CD8-positive, alpha-beta memory T cell (primary cell): ENCODE measurements around the gene SLC35A5. TPM values are rescaled to one million over a fixed set of nuclear protein-coding genes. Genes with fewer than 3 reads are reported as not detected.

Source experiments
- CTCF ChIA-PET: fragments of 350-600 bp; sonication (Branson Sonifier 250); formaldehyde crosslinking; loops from one replicate; lab custom pipeline; 2021; ENCODE audit warnings: antibody characterized with exemption; lab: Charles Lee
- POLR2A ChIA-PET: fragments of 350-600 bp; sonication (Branson Sonifier 250); formaldehyde crosslinking; loops from one replicate; lab custom pipeline; 2021; ENCODE audit warnings: antibody characterized with exemption; lab: Charles Lee
- DNase-seq, 5 donors: peaks; one replicate each; pipeline versions ENCODE4 v3.0.0 to v3.0.0-alpha.2; 2020 to 2022; ENCODE audit warnings: mixed read lengths in 1 of 5
- H3K27ac ChIP-seq: one replicate; pipeline ENCODE4 v1.7.0; 2013; ENCODE audit warnings: low read depth, mild to moderate bottlenecking, low read length, moderate library complexity
- H3K27me3 ChIP-seq: 2 replicates; pipeline ENCODE4 v1.7.0; 2013; ENCODE audit warnings: low read length, mild to moderate bottlenecking; ENCODE audit not compliant: insufficient read depth, poor library complexity, severe bottlenecking
- H3K36me3 ChIP-seq: 2 replicates; pipeline ENCODE4 v1.7.0; 2013; ENCODE audit warnings: mild to moderate bottlenecking, low read length, moderate library complexity; ENCODE audit not compliant: insufficient read depth
- H3K4me1 ChIP-seq: 2 replicates; pipeline ENCODE4 v1.7.0; 2013; ENCODE audit warnings: mild to moderate bottlenecking, low read length, moderate library complexity; ENCODE audit not compliant: insufficient read depth
- H3K4me3 ChIP-seq: 2 replicates; pipeline ENCODE4 v1.7.0; 2013; ENCODE audit warnings: mild to moderate bottlenecking, low read length
- H3K9me3 ChIP-seq: 2 replicates; pipeline ENCODE4 v1.7.0; 2013; ENCODE audit warnings: mild to moderate bottlenecking, low read length
- H3K27ac Mint-ChIP-seq, 8 donors: one replicate each; pipeline ENCODE4 v1.8.0; 2020 to 2021; ENCODE audit warnings: mixed read lengths in 8 of 8, mild to moderate bottlenecking in 6 of 8, inconsistent platforms in 3 of 8, moderate library complexity in 3 of 8
- H3K27me3 Mint-ChIP-seq, 2 donors: one replicate each; pipeline ENCODE4 v1.8.0; 2020 to 2021; ENCODE audit warnings: mixed read lengths in 2 of 2, mild to moderate bottlenecking in 1 of 2, moderate library complexity in 1 of 2
- H3K36me3 Mint-ChIP-seq, 3 donors: one replicate each; pipeline ENCODE4 v1.8.0; 2020 to 2021; ENCODE audit warnings: mixed read lengths in 3 of 3, inconsistent platforms in 1 of 3, mild to moderate bottlenecking in 1 of 3
- H3K4me1 Mint-ChIP-seq, 3 donors: one replicate each; pipeline ENCODE4 v1.8.0; 2020 to 2021; ENCODE audit warnings: mixed read lengths in 3 of 3, inconsistent platforms in 1 of 3, mild to moderate bottlenecking in 1 of 3
- H3K4me3 Mint-ChIP-seq, 7 donors: one replicate each; pipeline ENCODE4 v1.8.0; 2020 to 2021; ENCODE audit warnings: mixed read lengths in 7 of 7, mild to moderate bottlenecking in 6 of 7, moderate library complexity in 4 of 7, inconsistent platforms in 2 of 7
- H3K9me3 Mint-ChIP-seq, 5 donors: one replicate each; pipeline ENCODE4 v1.8.0; 2020 to 2022; ENCODE audit warnings: mixed read lengths in 5 of 5, mild to moderate bottlenecking in 3 of 5, moderate library complexity in 2 of 5, inconsistent platforms in 1 of 5
- polyA plus RNA-seq: library from polyadenylated mRNA; unstranded; fragments of 300-500 nt; fragmentation: Illumina TruSeq; gene quantifications from one replicate; pipeline ENCODE4 v1.2.3, GENCODE V29; 2021
- total RNA-seq, 2 experiments: library from RNA; stranded (reverse); gene quantifications; one replicate each; pipeline ENCODE4 v1.2.3, GENCODE V29; 2021

The SLC35A5 gene
- total and polyA plus RNA-seq, 3 experiments from 2014 or later: 18.3 to 25.1 (median 19.8) TPM

DNA sequence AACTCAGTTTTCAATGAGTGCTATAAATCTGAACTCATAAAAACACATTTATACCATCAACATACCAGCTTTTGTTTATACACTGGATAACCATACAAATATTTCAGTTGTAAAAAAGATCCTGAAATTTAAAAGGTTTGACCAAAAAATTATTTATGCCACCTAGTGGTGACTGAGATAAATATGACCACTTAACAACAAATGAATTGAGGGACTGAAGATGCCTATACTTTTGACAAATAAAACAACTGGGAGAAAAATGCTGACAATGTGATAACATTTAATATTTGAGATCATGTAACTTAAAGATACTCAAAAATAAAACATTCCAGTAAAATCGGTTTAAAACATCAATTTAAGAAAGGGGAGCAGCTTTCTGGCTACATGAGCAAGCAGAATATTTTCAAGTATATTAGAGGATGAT is 30.5 kb upstream of the SLC35A5 start:
- no peak overlapping the region for H3K27ac ChIP-seq
- no peak overlapping the region for H3K4me3 ChIP-seq
- DNase-seq: peak in 1 of 5 donors; percentile 23
- Mint-ChIP-seq H3K9me3 (no peaks in the 10 kb centered on the region), H3K4me1 (peaks cover 0 to 4% (median 2%) of the 10 kb centered on the region in 3 donors), H3K4me3 (no peak overlapping the region), H3K27me3 (no peaks in the 10 kb centered on the region), H3K27ac (peak overlapping the region in 1 of 8 donors; percentile 9), H3K36me3 (peaks cover 0 to 77% (median 21%) of the 10 kb centered on the region in 3 donors)
- H3K36me3 ChIP-seq: peaks cover 42% of the 10 kb centered on the region
- H3K9me3 ChIP-seq: no peaks in the 10 kb centered on the region
- POLR2A ChIA-PET: no interaction called here
- CTCF ChIA-PET: interaction anchor here (0.6 to 1.3 kb wide), 4 partner anchors 30 to 553 kb away, joined by 3 to 9 read pairs (median 6); partner anchors contain the start of genes ABHD10, ATG3, SLC35A5 and SLC9C1
- no peaks in the 10 kb centered on the region for H3K27me3 ChIP-seq
- no peaks in the 10 kb centered on the region for H3K4me1 ChIP-seq

DNA sequence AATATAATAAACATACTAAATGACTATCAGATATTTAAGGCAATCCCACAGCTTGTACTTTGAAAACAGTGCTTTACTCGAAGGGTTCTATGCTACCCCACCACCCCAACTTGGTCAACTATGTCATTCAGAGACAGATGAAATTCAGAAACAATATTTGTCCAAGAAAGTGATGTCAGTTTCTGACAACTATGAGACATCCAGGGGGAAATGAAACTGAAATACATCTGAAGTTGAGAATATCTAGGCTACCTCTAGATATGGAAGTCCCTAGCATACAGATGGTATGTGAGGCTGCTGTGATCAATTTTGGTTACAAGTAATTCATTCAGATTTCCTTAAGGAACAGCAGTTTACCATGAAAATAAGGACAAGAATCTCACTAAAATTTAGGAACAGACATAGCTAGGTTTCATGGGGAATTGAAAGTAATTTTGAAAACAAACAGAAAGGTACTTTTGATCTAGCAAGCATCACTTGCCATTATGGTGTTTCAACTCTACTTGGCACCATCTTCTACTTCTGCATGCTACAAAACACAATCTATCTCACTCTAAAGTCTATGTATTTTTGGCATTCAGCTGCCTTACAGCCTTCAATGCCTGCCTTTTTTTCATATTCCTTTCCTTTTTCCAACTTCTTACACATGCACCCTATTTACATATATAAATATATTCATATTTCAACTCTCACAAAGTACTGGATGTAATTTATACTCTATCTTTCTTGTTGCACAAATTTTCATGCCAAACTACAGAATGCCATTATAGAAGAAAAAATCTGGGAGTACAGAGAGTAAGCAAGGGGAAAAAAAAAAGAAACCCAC is 21.8 kb upstream of the SLC35A5 start:
- ChIA-PET POLR2A (no interaction called here), CTCF (no interaction called here)
- Mint-ChIP-seq H3K27ac (peak overlapping the region in 4 of 8 donors; percentile 19 to 75 (median 50)), H3K9me3 (no peaks in the 10 kb centered on the region), H3K36me3 (peaks cover 5 to 77% (median 17%) of the 10 kb centered on the region in 3 donors), H3K4me3 (no peak overlapping the region), H3K27me3 (no peaks in the 10 kb centered on the region), H3K4me1 (peaks cover 8 to 36% (median 17%) of the 10 kb centered on the region in 3 donors)
- DNase-seq: no peak
- no peak overlapping the region for H3K27ac ChIP-seq
- no peaks in the 10 kb centered on the region for H3K27me3 ChIP-seq
- peaks cover 19% of the 10 kb centered on the region for H3K36me3 ChIP-seq
- H3K4me1 ChIP-seq: no peaks in the 10 kb centered on the region
- no peaks in the 10 kb centered on the region for H3K9me3 ChIP-seq
- H3K4me3 ChIP-seq: no peak overlapping the region

- no peaks in the 10 kb centered on the region for H3K9me3 ChIP-seq
- Mint-ChIP-seq H3K36me3 (peaks cover 4 to 72% (median 20%) of the 10 kb centered on the region in 3 donors), H3K27me3 (no peaks in the 10 kb centered on the region), H3K4me1 (peaks cover 16 to 48% (median 42%) of the 10 kb centered on the region in 3 donors), H3K27ac (peak overlapping the region in 2 of 8 donors; percentile 20 to 42), H3K4me3 (no peak overlapping the region), H3K9me3 (no peaks in the 10 kb centered on the region)
- H3K27ac ChIP-seq: no peak overlapping the region
- H3K4me3 ChIP-seq: no peak overlapping the region
- ChIA-PET CTCF (interaction anchor here (1.6 kb wide), 1 partner anchor 435 kb away, joined by 4 read pairs; no protein-coding TSS in a partner anchor), POLR2A (no interaction called here)
- H3K36me3 ChIP-seq: peaks cover 23% of the 10 kb centered on the region
- no peak for DNase-seq
- no peaks in the 10 kb centered on the region for H3K27me3 ChIP-seq
- peaks cover under 1% of the 10 kb centered on the region for H3K4me1 ChIP-seq
Observed at GRCh38 chr3:112546216-112546759, 15.6 kb upstream of the SLC35A5 start.

GRCh38 chr3:112550859-112551258 is 11.0 kb upstream of the SLC35A5 start:
- ChIA-PET POLR2A (no interaction called here), CTCF (no interaction called here)

DNA sequence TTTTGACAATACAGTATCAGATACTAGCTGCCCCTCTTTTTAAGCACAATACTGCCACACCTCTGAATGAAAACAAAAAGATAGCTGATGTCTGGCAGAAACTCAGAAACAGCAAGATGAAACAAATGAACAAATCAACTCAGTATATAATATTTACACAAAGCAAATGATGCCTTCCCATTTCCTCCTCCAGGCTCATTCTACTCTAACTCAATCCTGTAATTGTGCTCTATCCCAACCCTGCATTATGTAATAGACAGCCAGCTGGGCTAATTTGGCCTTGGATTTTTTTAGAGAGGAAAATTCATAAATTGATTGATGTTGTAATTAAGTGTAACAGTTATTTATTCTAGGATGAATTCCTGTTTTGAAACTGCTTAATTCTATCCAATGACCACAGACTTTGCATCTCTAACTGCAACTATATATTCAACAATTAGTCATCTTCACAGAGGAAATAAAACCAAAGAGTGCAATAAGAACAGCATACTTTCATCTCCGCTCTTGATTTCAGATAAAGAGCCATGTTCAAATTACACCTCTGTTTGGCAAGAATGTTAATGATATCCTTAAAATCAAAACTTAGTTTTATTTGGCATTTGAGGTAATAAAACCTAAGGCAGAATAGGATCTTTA is 6.2 kb upstream of the SLC35A5 start:
- ChIA-PET CTCF (interaction anchor here (0.9 kb wide), 1 partner anchor 11 kb away, joined by 3 read pairs; no protein-coding TSS in a partner anchor), POLR2A (no interaction called here)
- no peaks in the 10 kb centered on the region for H3K9me3 Mint-ChIP-seq
- no peak overlapping the region for H3K27ac ChIP-seq
- DNase-seq: no peak
- H3K36me3 Mint-ChIP-seq: peaks cover 11 to 35% (median 15%) of the 10 kb centered on the region in 3 donors
- peaks cover 54 to 77% (median 75%) of the 10 kb centered on the region in 3 donors for H3K4me1 Mint-ChIP-seq
- peak overlapping the region in 5 of 7 donors; percentile 0 to 61 (median 42) for H3K4me3 Mint-ChIP-seq
- H3K36me3 ChIP-seq: no peaks in the 10 kb centered on the region
- H3K9me3 ChIP-seq: no peaks in the 10 kb centered on the region
- no peaks in the 10 kb centered on the region for H3K27me3 Mint-ChIP-seq
- peaks cover 30% of the 10 kb centered on the region for H3K4me1 ChIP-seq
- H3K27ac Mint-ChIP-seq: peak overlapping the region in 4 of 8 donors; percentile 45 to 78 (median 72)
- H3K27me3 ChIP-seq: no peaks in the 10 kb centered on the region
- H3K4me3 ChIP-seq: no peak overlapping the region

More at GRCh38 chr3:112550859-112551258, 11.0 kb upstream of the SLC35A5 start:
- peaks cover 14% of the 10 kb centered on the region for H3K4me1 ChIP-seq
- Mint-ChIP-seq H3K27ac (peak overlapping the region in 1 of 8 donors; percentile 39), H3K4me1 (peaks cover 32 to 58% (median 54%) of the 10 kb centered on the region in 3 donors), H3K36me3 (peaks cover 14 to 59% (median 19%) of the 10 kb centered on the region in 3 donors), H3K9me3 (no peaks in the 10 kb centered on the region), H3K4me3 (no peak overlapping the region), H3K27me3 (no peaks in the 10 kb centered on the region)
- H3K4me3 ChIP-seq: no peak overlapping the region
- no peak overlapping the region for H3K27ac ChIP-seq
- no peak for DNase-seq
- no peaks in the 10 kb centered on the region for H3K27me3 ChIP-seq
- H3K36me3 ChIP-seq: peaks cover 15% of the 10 kb centered on the region
- no peaks in the 10 kb centered on the region for H3K9me3 ChIP-seq

DNA sequence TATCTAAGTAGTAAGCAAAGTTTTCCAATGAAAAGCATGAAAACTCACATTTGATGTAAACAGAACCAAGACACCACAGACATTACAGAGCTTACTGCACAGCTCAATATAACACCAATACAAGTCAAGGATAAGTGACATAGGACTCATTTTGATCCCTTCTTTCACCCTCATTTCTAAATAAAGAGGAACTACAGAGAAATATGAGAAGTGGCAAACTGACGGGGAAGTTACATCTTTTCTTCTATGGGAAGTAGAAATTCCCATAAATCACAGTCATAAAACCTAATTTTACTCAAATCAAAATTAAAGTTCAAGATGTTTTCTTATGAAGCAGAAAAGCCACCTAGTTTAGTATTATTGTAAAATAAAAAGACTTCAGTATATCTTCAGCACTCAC is 3.9 kb upstream of the SLC35A5 start:
- no peak for DNase-seq
- no peaks in the 10 kb centered on the region for H3K27me3 ChIP-seq
- no peaks in the 10 kb centered on the region for H3K9me3 ChIP-seq
- Mint-ChIP-seq H3K9me3 (no peaks in the 10 kb centered on the region), H3K27ac (peak overlapping the region in 1 of 8 donors; percentile 58), H3K27me3 (no peaks in the 10 kb centered on the region), H3K36me3 (peaks cover 4 to 42% (median 10%) of the 10 kb centered on the region in 3 donors), H3K4me1 (peaks cover 56 to 70% (median 67%) of the 10 kb centered on the region in 3 donors), H3K4me3 (peak overlapping the region in 1 of 7 donors; percentile 34)
- no peak overlapping the region for H3K4me3 ChIP-seq
- ChIA-PET CTCF (no interaction called here), POLR2A (interaction anchor here (0.6 kb wide), 1 partner anchor 192 kb away, joined by 6 read pairs; no protein-coding TSS in a partner anchor)
- peaks cover 30% of the 10 kb centered on the region for H3K4me1 ChIP-seq
- no peaks in the 10 kb centered on the region for H3K36me3 ChIP-seq
- no peak overlapping the region for H3K27ac ChIP-seq

DNA sequence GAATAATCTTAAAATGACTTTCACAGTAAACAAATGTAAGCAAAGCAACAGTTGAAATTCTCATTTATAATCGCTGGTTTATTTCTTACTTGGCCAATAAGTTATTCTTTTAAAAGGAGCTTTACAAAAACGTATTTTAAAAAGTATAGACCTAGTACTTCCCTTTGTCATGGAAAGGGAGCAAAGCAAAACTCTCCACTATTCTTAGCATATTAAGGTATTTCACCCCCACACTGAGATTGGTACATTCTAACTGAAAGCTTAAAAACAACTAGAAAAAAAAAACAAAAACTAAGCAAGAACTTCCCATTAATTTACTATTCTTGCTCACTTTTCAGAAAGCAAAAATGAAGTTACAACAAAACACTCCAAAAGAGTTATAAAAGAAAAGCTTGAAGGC is 1.5 kb upstream of the SLC35A5 start:
- H3K27ac ChIP-seq: peak overlapping the region; percentile 97
- no peaks in the 10 kb centered on the region for H3K9me3 Mint-ChIP-seq
- ChIA-PET CTCF (interaction anchor here (0.8 kb wide), 1 partner anchor 419 kb away, joined by 3 read pairs; no protein-coding TSS in a partner anchor), POLR2A (interaction anchor here (1.0 kb wide), 1 partner anchor 8 kb away, joined by 3 read pairs; no protein-coding TSS in a partner anchor)
- H3K4me1 Mint-ChIP-seq: peaks cover 51 to 71% (median 60%) of the 10 kb centered on the region in 3 donors
- H3K36me3 Mint-ChIP-seq: peaks cover 4 to 47% (median 9%) of the 10 kb centered on the region in 3 donors
- DNase-seq: no peak
- H3K9me3 ChIP-seq: no peaks in the 10 kb centered on the region
- peak overlapping the region; percentile 95 for H3K4me3 ChIP-seq
- no peaks in the 10 kb centered on the region for H3K27me3 Mint-ChIP-seq
- no peaks in the 10 kb centered on the region for H3K36me3 ChIP-seq
- H3K4me3 Mint-ChIP-seq: peak overlapping the region; percentile 93 to 99 (median 98)
- H3K4me1 ChIP-seq: peaks cover 31% of the 10 kb centered on the region
- no peaks in the 10 kb centered on the region for H3K27me3 ChIP-seq
- peak overlapping the region in 7 of 8 donors; percentile 53 to 99 (median 95) for H3K27ac Mint-ChIP-seq
